ENCODE data around the gene GMIP. TPM values are rescaled to one million over a fixed set of nuclear protein-coding genes. Genes with fewer than 3 reads are reported as not detected.
"Not testable (repeated sequence)": the region's sequence is repeated elsewhere in the genome, so short reads cannot be mapped to it uniquely, and the experiment has no call there.

Gene GMIP
- total RNA-seq, 2 donors from 2014 or later, result 16.5 to 18.7 TPM

GRCh38 chr19:19600793-19601330 lies 42.6 kb downstream of the GMIP start:
- no peak for DNase-seq
- TF ChIP-seq CTCF (conservative IDR thresholded peaks at IDR 0.05), result no peak
- H3K4me1 ChIP-seq (ENCODE audit: control insufficient read depth, insufficient read depth, low read length), result no peaks in the 10 kb centered on the region
- Mint-ChIP-seq H3K4me1 (peaks cover 5% of the 10 kb centered on the region), H3K4me3 (no peak overlapping the region), H3K36me3 (ENCODE audit: low read depth) (no peaks in the 10 kb centered on the region), H3K27ac (no peak overlapping the region), H3K27me3 (ENCODE audit: insufficient read depth) (no peaks in the 10 kb centered on the region), H3K9me3 (no peaks in the 10 kb centered on the region)
- no peak overlapping the region for H3K9ac ChIP-seq (ENCODE audit: extremely low read depth, low read length, poor library complexity, severe bottlenecking)
- no peak overlapping the region for H3K4me3 ChIP-seq (ENCODE audit: low read length)
- no peaks in the 10 kb centered on the region for H3K9me3 ChIP-seq (ENCODE audit: control insufficient read depth, low read length)
- 95% methylated on average over 1 of the region's 1 CpG; no CpG with 5 or more reads in 1 of the 2 experiments for WGBS, 2 experiments (ENCODE audit: insufficient coverage in 1 of 2, insufficient read length in 1 of 2)
- H3K27me3 ChIP-seq (ENCODE audit: control insufficient read depth, insufficient read depth, low read length, poor library complexity, severe bottlenecking), result no peaks in the 10 kb centered on the region
- peaks cover 5% of the 10 kb centered on the region for H3K36me3 ChIP-seq (ENCODE audit: control insufficient read depth, insufficient read depth, low read length)
- no peak overlapping the region for H3K27ac ChIP-seq (ENCODE audit: low read depth, low read length)

- WGBS, 2 experiments (ENCODE audit: insufficient coverage in 1 of 2, insufficient read length in 1 of 2), result 95% methylated on average over 13 to 20 of the region's 20 CpGs
Observed at GRCh38 chr19:19598728-19599451, 44.6 kb downstream of the GMIP start.

GRCh38 chr19:19597809-19598306 lies 45.6 kb downstream of the GMIP start:
- 86 to 95% methylated on average over 5 to 8 of the region's 8 CpGs for WGBS, 2 experiments (ENCODE audit: insufficient coverage in 1 of 2, insufficient read length in 1 of 2)
- no peaks in the 10 kb centered on the region for H3K36me3 Mint-ChIP-seq (ENCODE audit: low read depth)
- H3K4me3 Mint-ChIP-seq, result no peak overlapping the region
- no peaks in the 10 kb centered on the region for H3K4me1 ChIP-seq (ENCODE audit: control insufficient read depth, insufficient read depth, low read length)
- no peak for DNase-seq
- no peaks in the 10 kb centered on the region for H3K9me3 Mint-ChIP-seq
- no peaks in the 10 kb centered on the region for H3K9me3 ChIP-seq (ENCODE audit: control insufficient read depth, low read length)
- H3K4me1 Mint-ChIP-seq, result peaks cover 6% of the 10 kb centered on the region
- no peak overlapping the region for H3K27ac ChIP-seq (ENCODE audit: low read depth, low read length)
- no peaks in the 10 kb centered on the region for H3K27me3 Mint-ChIP-seq (ENCODE audit: insufficient read depth)
- no peak overlapping the region for H3K9ac ChIP-seq (ENCODE audit: extremely low read depth, low read length, poor library complexity, severe bottlenecking)
- H3K27ac Mint-ChIP-seq, result no peak overlapping the region
- H3K36me3 ChIP-seq (ENCODE audit: control insufficient read depth, insufficient read depth, low read length), result peaks cover 5% of the 10 kb centered on the region
- no peaks in the 10 kb centered on the region for H3K27me3 ChIP-seq (ENCODE audit: control insufficient read depth, insufficient read depth, low read length, poor library complexity, severe bottlenecking)
- TF ChIP-seq CTCF (conservative IDR thresholded peaks at IDR 0.05), result no peak
- H3K4me3 ChIP-seq (ENCODE audit: low read length), result no peak overlapping the region

More at GRCh38 chr19:19598728-19599451, 44.6 kb downstream of the GMIP start:
- not testable (repeated sequence) for H3K4me1 ChIP-seq (ENCODE audit: control insufficient read depth, insufficient read depth, low read length); H3K4me3 Mint-ChIP-seq; H3K27me3 Mint-ChIP-seq (ENCODE audit: insufficient read depth); DNase-seq; H3K27me3 ChIP-seq (ENCODE audit: control insufficient read depth, insufficient read depth, low read length, poor library complexity, severe bottlenecking); H3K9me3 ChIP-seq (ENCODE audit: control insufficient read depth, low read length); H3K36me3 ChIP-seq (ENCODE audit: control insufficient read depth, insufficient read depth, low read length); H3K9ac ChIP-seq (ENCODE audit: extremely low read depth, low read length, poor library complexity, severe bottlenecking); H3K27ac ChIP-seq (ENCODE audit: low read depth, low read length); H3K4me1 Mint-ChIP-seq; H3K4me3 ChIP-seq (ENCODE audit: low read length); H3K36me3 Mint-ChIP-seq (ENCODE audit: low read depth); H3K27ac Mint-ChIP-seq; H3K9me3 Mint-ChIP-seq
